Ovary (tissue), 9 donors: ENCODE results near the gene FBXO28. TPM values are rescaled to one million over a fixed set of nuclear protein-coding genes. Genes with fewer than 3 reads are reported as not detected.

ENCODE experiments used
- DNase-seq, 5 donors: peaks; one replicate each; pipeline ENCODE4 v3.0.0-alpha.2; 2019 to 2020
- H3K27ac ChIP-seq, 2 donors: fragments of 200-600 bp; one replicate each; pipeline versions ENCODE4 v1.5.1 to v1.8.0; 2019 to 2022
- H3K27me3 ChIP-seq: fragments of 200-600 bp; one replicate; pipeline ENCODE4 v1.8.0; 2022
- H3K36me3 ChIP-seq: fragments of 200-600 bp; sonication (generic); one replicate; pipeline ENCODE4 v1.5.1; 2019
- H3K4me1 ChIP-seq: one replicate; pipeline ENCODE4 v1.8.1; 2013; ENCODE audit warnings: mild to moderate bottlenecking, moderate library complexity; ENCODE audit not compliant: insufficient read depth
- H3K4me3 ChIP-seq: fragments of 200-600 bp; sonication (generic); one replicate; pipeline ENCODE4 v1.5.1; 2017
- H3K9me3 ChIP-seq, 2 donors: fragments of 200-600 bp in 1 of 2; sonication (generic) in 1 of 2; one replicate each; pipeline versions ENCODE4 v1.5.1 to v1.8.1; 2013 to 2019; ENCODE audit warnings: mild to moderate bottlenecking in 1 of 2, moderate library complexity in 1 of 2
- EP300 ChIP-seq: sonication (generic); formaldehyde crosslinking; IDR thresholded peaks from one replicate; pipeline ENCODE4 v1.6.1; 2017; ENCODE audit warnings: antibody characterized with exemption
- POLR2A ChIP-seq: fragments of 450-650 bp; IDR thresholded peaks from one replicate; pipeline ENCODE4 v1.6.1; 2017; ENCODE audit warnings: antibody characterized with exemption, mild to moderate bottlenecking, moderate library complexity
- WGBS, 3 donors: extraction: QIAGEN DNeasy Blood & Tissue Kit in 1 of 3; methylation state at CpG; one replicate each; pipeline versions ENCODE4 v1.1.5 to v1.1.7; 2013 to 2017; 5-methylcytosine and 5-hydroxymethylcytosine counted together
- intact Hi-C, 4 donors: fragments of 100-400 bp; cut with DNase I; formaldehyde crosslinking; loops; one replicate each; pipeline versions ENCODE4 v1.11.0 to v1.15.1; 2022 to 2023
- polyA plus RNA-seq, 2 donors: library from polyadenylated mRNA; stranded (reverse); fragments of 200-250 nt in 1 of 2; fragments of 350-450 nt in 1 of 2; fragmentation: Illumina TruSeq in 1 of 2; extraction: RNeasy Lipid Tissue Mini Kit (QIAGEN cat#74804) in 1 of 2; gene quantifications; one replicate each; pipeline ENCODE4 v1.2.3, GENCODE V29; 2013 to 2014
- total RNA-seq, 7 donors: library from RNA; depleted of rRNA in 2 of 7; stranded (reverse); fragments of >200 nt in 2 of 7; fragmentation: NEBNext Ultra II Directional in 3 of 7; extraction: Animal tissue kit (Norgen Biotek cat#: 25700) in 3 of 7; gene quantifications; one replicate each; pipeline versions ENCODE4 v1.1.0 to v1.2.4, GENCODE V29; 2016 to 2023
- TF ChIP-seq, protein P1 (sequence below), 3 donors: fragments of 450-650 bp in 2 of 3; fragments of 200-600 bp in 1 of 3; IDR thresholded peaks; one replicate each; pipeline versions ENCODE4 v1.5.1 to v1.8.0; 2016 to 2022; ENCODE audit warnings: antibody characterized with exemption in 3 of 3, mild to moderate bottlenecking in 1 of 3
- donor health status: DM: no; HTN: no; CAD: no; lungs with moderate emphysema.
- donor health status: DM: no; HTN: no; CAD: no.
- donor health status: Bipolar disorder and iron deficiency.
- donor health status: DM: yes; HTN: yes; CAD: no.
- donor health status: DM: no; HTN: no; CAD: no.
- donor health status: DM: yes; HTN: yes; CAD: no.

The FBXO28 gene
- total and polyA plus RNA-seq, 9 donors, result 11.2 to 31.7 (median 26.3) TPM

DNA sequence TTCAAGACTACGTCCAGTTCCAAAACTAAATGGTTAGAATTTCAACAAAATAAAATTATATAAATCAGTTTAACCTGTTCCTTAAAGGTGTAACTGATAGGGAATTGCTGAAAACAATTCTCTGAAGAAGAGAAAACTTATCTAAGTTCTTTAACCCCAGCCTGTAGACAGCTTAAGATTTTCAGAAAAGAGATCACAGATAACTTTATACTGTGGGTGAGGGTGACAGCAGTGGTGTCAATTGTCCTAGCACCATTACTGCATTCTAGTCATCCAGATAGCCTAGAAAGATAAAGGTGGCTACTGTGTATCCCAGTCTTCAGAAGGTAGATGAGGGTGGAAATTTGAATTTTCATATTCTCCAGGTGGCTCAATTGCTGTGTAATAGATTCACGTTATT lies 49.4 kb downstream of the FBXO28 start:
- WGBS, 3 donors, result 45 to 48% (median 48%) methylated on average over 2 of the region's 2 CpGs
- no peaks in the 10 kb centered on the region for H3K27me3 ChIP-seq
- intact Hi-C loops, result no loop called here

DNA sequence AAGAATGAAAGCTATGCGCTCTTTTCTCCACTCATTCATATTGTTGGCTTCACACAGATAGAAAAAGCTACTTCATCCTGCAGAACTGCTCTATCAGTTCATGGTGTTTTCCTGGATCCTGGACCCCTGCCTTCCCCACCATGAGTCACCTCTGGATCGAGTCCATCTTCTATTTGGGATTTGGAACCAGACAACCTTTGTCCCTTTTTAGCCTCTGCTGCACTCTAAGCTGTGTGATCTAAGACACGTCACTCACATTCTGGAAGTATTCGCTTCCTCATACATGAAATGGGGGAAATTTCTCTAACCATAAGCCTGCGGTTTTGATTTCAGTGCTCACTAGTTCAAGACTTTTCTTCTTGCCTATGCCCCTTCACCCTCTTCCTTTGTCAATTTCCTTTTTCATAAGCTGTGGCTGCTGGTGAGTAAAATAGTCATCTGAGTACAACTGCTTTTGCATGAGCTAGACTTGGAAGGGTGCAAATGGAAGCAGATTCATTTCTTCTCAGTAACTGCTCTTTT lies 55.0 kb downstream of the FBXO28 start:
- no peak overlapping the region for H3K27ac ChIP-seq
- WGBS, 3 donors, result 12 to 17% (median 12%) methylated on average over 5 of the region's 5 CpGs
- H3K9me3 ChIP-seq, result no peaks in the 10 kb centered on the region
- DNase-seq, result peak in 3 of 5 donors; percentile 35 to 52 (median 51)
- intact Hi-C loops, result no loop called here
- H3K4me1 ChIP-seq, result peaks cover 3% of the 10 kb centered on the region
- TF ChIP-seq, protein P1, sequence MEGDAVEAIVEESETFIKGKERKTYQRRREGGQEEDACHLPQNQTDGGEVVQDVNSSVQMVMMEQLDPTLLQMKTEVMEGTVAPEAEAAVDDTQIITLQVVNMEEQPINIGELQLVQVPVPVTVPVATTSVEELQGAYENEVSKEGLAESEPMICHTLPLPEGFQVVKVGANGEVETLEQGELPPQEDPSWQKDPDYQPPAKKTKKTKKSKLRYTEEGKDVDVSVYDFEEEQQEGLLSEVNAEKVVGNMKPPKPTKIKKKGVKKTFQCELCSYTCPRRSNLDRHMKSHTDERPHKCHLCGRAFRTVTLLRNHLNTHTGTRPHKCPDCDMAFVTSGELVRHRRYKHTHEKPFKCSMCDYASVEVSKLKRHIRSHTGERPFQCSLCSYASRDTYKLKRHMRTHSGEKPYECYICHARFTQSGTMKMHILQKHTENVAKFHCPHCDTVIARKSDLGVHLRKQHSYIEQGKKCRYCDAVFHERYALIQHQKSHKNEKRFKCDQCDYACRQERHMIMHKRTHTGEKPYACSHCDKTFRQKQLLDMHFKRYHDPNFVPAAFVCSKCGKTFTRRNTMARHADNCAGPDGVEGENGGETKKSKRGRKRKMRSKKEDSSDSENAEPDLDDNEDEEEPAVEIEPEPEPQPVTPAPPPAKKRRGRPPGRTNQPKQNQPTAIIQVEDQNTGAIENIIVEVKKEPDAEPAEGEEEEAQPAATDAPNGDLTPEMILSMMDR (IDR thresholded peaks at IDR 0.05), result no peak
- no peak for TF ChIP-seq EP300
- TF ChIP-seq POLR2A, result no peak
- H3K4me3 ChIP-seq, result no peak overlapping the region
- H3K27me3 ChIP-seq, result no peaks in the 10 kb centered on the region
- H3K36me3 ChIP-seq, result no peaks in the 10 kb centered on the region

More for the DNA sequence above, 49.4 kb downstream of the FBXO28 start:
- Histone ChIP-seq H3K4me1 (no peaks in the 10 kb centered on the region), H3K36me3 (no peaks in the 10 kb centered on the region), H3K4me3 (no peak overlapping the region), H3K27ac (no peak overlapping the region), H3K9me3 (no peaks in the 10 kb centered on the region)
- DNase-seq, result no peak
- TF ChIP-seq, protein P1 (IDR thresholded peaks at IDR 0.05), result no peak
- TF ChIP-seq POLR2A, result no peak
- TF ChIP-seq EP300, result no peak

DNA sequence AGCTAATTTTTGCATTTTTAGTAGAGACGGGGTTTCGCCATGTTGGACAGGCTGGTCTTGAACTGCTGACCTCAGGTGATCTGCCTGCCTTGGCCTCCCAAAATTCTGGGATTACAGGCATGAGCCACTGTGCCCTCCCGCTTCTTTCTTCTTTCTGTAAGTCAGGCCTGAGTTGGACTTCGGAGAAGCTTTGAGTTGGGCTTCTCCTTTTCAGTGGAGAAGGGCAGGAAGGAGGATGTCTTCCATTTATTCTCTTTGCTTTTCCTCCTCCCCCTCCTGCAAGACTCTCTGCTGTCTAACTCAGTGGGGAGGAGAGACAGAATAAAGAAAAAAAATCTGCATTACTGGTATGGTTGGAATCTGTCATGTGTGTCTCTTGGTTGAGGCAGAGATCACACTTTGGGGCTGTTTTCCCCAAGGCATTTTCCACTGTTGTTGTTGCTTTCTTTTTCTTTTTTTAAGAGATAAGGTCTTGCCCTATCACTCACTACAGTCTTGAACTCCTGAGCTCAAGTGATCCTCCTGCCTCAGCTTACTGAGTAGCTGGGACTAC lies 55.9 kb downstream of the FBXO28 start:
- 90 to 96% (median 96%) methylated on average over 4 of the region's 4 CpGs for WGBS, 3 donors
- H3K27ac ChIP-seq, result no peak overlapping the region
- H3K27me3 ChIP-seq, result no peaks in the 10 kb centered on the region
- no peak for TF ChIP-seq EP300
- no peak for TF ChIP-seq POLR2A
- TF ChIP-seq, protein P1 (IDR thresholded peaks at IDR 0.05), result no peak
- DNase-seq, result no peak
- H3K4me3 ChIP-seq, result no peak overlapping the region
- intact Hi-C loops, result no loop called here
- H3K4me1 ChIP-seq, result peaks cover 3% of the 10 kb centered on the region
- H3K36me3 ChIP-seq, result no peaks in the 10 kb centered on the region
- no peaks in the 10 kb centered on the region for H3K9me3 ChIP-seq

DNA sequence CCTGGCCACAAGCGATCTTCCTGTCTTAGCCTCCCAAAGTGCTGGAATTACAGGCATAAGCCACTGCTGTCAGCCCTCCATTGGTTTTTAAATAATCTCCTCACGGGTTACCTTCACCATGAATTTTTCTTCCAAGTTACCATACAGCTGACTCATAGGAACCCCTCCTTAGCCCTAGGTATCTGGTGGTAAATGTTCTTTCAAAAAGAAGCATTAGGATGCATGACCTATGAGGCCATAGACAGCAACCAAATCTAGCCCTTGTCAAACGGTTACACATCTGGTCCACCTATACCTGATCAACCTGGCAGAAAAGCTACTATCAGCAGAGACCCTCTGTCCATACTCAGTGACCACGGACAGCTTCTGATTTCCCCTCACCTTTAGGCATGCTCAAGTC lies 56.4 kb downstream of the FBXO28 start:
- 87 to 94% (median 89%) methylated on average over 4 of the region's 4 CpGs for WGBS, 3 donors
- intact Hi-C loops, result no loop called here
- Histone ChIP-seq H3K4me1 (peaks cover 3% of the 10 kb centered on the region), H3K4me3 (no peak overlapping the region), H3K9me3 (no peaks in the 10 kb centered on the region), H3K27me3 (no peaks in the 10 kb centered on the region), H3K36me3 (no peaks in the 10 kb centered on the region), H3K27ac (no peak overlapping the region)
- TF ChIP-seq, protein P1 (IDR thresholded peaks at IDR 0.05), result no peak
- no peak for TF ChIP-seq POLR2A
- TF ChIP-seq EP300, result no peak
- no peak for DNase-seq
